HCT116 (cell line): ENCODE measurements around the gene LCN6.

ENCODE experiments used
- ELF1 ChIP-seq: IDR thresholded peaks from 2 replicates; pipeline ENCODE4 v1.6.1; 2012; ENCODE audit warnings: low read depth, borderline replicate concordance
- TF ChIP-seq, protein P1 (sequence below): IDR thresholded peaks from 2 replicates; pipeline ENCODE4 v1.6.1; 2012

DNA sequence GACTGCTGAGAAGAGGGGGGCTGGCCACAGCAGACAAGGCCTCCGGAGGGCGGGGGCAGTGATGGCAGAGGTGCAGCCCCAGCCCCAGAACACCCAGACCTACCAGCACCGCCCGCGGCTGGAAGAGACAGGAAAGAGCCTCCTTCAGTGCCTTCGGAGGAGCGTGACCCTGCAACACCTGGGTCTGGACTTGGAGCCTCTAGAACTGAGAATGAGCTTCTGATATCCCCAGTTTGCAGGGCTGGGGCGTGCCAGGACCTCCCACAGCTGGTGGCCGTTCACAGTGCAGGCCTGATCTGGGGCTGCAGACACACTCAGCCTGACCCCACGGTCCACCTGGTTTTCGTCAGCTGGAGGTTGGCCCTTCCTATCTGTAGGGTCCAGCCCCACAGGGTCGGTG, 14.7 kb downstream of the LCN6 start:
- TF ChIP-seq, protein P1, sequence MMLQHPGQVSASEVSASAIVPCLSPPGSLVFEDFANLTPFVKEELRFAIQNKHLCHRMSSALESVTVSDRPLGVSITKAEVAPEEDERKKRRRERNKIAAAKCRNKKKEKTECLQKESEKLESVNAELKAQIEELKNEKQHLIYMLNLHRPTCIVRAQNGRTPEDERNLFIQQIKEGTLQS = no peak
- TF ChIP-seq ELF1 = no peak
